H1 (cell line): ENCODE data around the gene HIVEP3. TPM values are rescaled to one million over a fixed set of nuclear protein-coding genes. Genes with fewer than 3 reads are reported as not detected.

Experiments
- CTCF ChIA-PET: fragments of 300-600 bp; sonication (Branson Sonifier 250); formaldehyde crosslinking; loops from one replicate; lab custom pipeline; 2021; ENCODE audit not compliant: partially characterized antibody; lab: Charles Lee
- POLR2A ChIA-PET: fragments of 300-600 bp; sonication (Branson Sonifier 250); formaldehyde crosslinking; loops from one replicate; lab custom pipeline; 2021; ENCODE audit warnings: inconsistent platforms; ENCODE audit not compliant: partially characterized antibody; lab: Charles Lee
- DNase-seq, 2 experiments: peaks; one replicate each; pipeline versions ENCODE4 v3.0.0 to v3.0.0-alpha.2; 2010 to 2022; ENCODE audit warnings: low spot score in 2 of 2, low read depth in 1 of 2, mixed read lengths in 1 of 2
- FAIRE-seq: peaks from 2 replicates; lab custom pipeline; 2011; peaks lifted over from hg19 to GRCh38; lab: Jason Lieb, UNC
- H2AFZ ChIP-seq: 2 replicates; pipeline ENCODE4 v1.8.1; 2012; ENCODE audit warnings: low read length, inconsistent platforms
- H2AK5ac ChIP-seq: 2 replicates; pipeline ENCODE4 v1.6.1; 2013; ENCODE audit warnings: low read depth, low read length
- H2BK120ac ChIP-seq: replicated peaks from 2 replicates; pipeline ENCODE3; 2013; ENCODE audit warnings: low read depth, low read length, inconsistent platforms
- H2BK12ac ChIP-seq: 2 replicates; pipeline ENCODE4 v1.6.1; 2013; ENCODE audit warnings: low read depth, low read length
- H2BK15ac ChIP-seq: 2 replicates; pipeline ENCODE4 v1.6.1; 2013; ENCODE audit warnings: low read length
- H2BK20ac ChIP-seq: 2 replicates; pipeline ENCODE4 v1.6.1; 2013; ENCODE audit warnings: low read length
- H2BK5ac ChIP-seq: 2 replicates; pipeline ENCODE4 v1.6.1; 2013; ENCODE audit warnings: low read depth, low read length
- H3K14ac ChIP-seq: 2 replicates; pipeline ENCODE4 v1.6.1; 2013; ENCODE audit warnings: inconsistent platforms; ENCODE audit not compliant: insufficient read length
- H3K18ac ChIP-seq: 2 replicates; pipeline ENCODE4 v1.6.1; 2013; ENCODE audit warnings: low read length; ENCODE audit errors: extremely low read depth
- H3K23ac ChIP-seq: 2 replicates; pipeline ENCODE4 v1.6.1; 2013; ENCODE audit warnings: inconsistent platforms; ENCODE audit not compliant: insufficient read length
- H3K23me2 ChIP-seq: 2 replicates; pipeline ENCODE4 v1.6.1; 2013; ENCODE audit warnings: low read depth, low read length
- H3K27ac ChIP-seq: 2 replicates; pipeline ENCODE4 v1.6.1; 2011; ENCODE audit warnings: low read depth, low read length, inconsistent platforms
- H3K27me3 ChIP-seq, 4 experiments: replicated peaks in 1 of 4; 1 replicate in 1 of 4; 2 replicates in 3 of 4; pipeline versions ENCODE4 v1.6.1 to v1.8.1; 2011 to 2013; ENCODE audit warnings: low read length in 3 of 4, mild to moderate bottlenecking in 3 of 4, inconsistent platforms in 2 of 4, mixed read lengths in 2 of 4, moderate library complexity in 1 of 4; ENCODE audit not compliant: control insufficient read depth in 3 of 4, insufficient read depth in 3 of 4; ENCODE audit errors: extremely low read depth in 1 of 4
- H3K36me3 ChIP-seq, 4 experiments: 2 replicates each; pipeline versions ENCODE4 v1.6.1 to v1.8.1; 2011 to 2013; ENCODE audit warnings: mild to moderate bottlenecking in 4 of 4, low read length in 3 of 4, moderate library complexity in 2 of 4, control low read depth in 1 of 4, inconsistent platforms in 1 of 4; ENCODE audit not compliant: insufficient read depth in 4 of 4, control insufficient read depth in 2 of 4
- H3K4ac ChIP-seq: replicated peaks from 2 replicates; pipeline ENCODE3; 2013; ENCODE audit warnings: low read length, low read depth, mixed read lengths, inconsistent platforms; ENCODE audit not compliant: insufficient read length
- H3K4me1 ChIP-seq, 4 experiments: replicated peaks in 1 of 4; 1 replicate in 1 of 4; 2 replicates in 3 of 4; pipeline versions ENCODE4 v1.6.1 to v1.8.1; 2011 to 2013; ENCODE audit warnings: low read length in 3 of 4, inconsistent platforms in 2 of 4, mixed read lengths in 1 of 4; ENCODE audit not compliant: insufficient read depth in 4 of 4, control insufficient read depth in 3 of 4
- H3K4me2 ChIP-seq, 2 experiments: 2 replicates each; pipeline versions ENCODE4 v1.6.1 to v1.8.1; 2011 to 2013; ENCODE audit warnings: low read depth in 2 of 2, low read length in 2 of 2, control low read depth in 1 of 2, inconsistent platforms in 1 of 2, mild to moderate bottlenecking in 1 of 2; ENCODE audit not compliant: insufficient read depth in 1 of 2
- H3K4me3 ChIP-seq, 4 experiments: fragments of 200-600, 300-600 bp in 1 of 4; sonication (generic), shearing (Covaris generic), sonication (Bioruptor Twin) in 1 of 4; 2 replicates each; pipeline versions ENCODE4 v1.5.1 to v1.8.1; 2011 to 2016; ENCODE audit warnings: low read length in 4 of 4, low read depth in 3 of 4, control low read depth in 2 of 4, inconsistent platforms in 2 of 4, mild to moderate bottlenecking in 2 of 4, mixed read lengths in 1 of 4, moderate library complexity in 1 of 4; ENCODE audit not compliant: insufficient read depth in 2 of 4; ENCODE audit errors: extremely low read depth in 1 of 4
- H3K56ac ChIP-seq: replicated peaks from 2 replicates; pipeline ENCODE3; 2013; ENCODE audit warnings: low read depth, mild to moderate bottlenecking, mixed read lengths, low read length, inconsistent platforms; ENCODE audit not compliant: insufficient read length
- H3K79me1 ChIP-seq: 2 replicates; pipeline ENCODE4 v1.6.1; 2013; ENCODE audit warnings: low read depth, low read length, control low read depth
- H3K79me2 ChIP-seq, 2 experiments: 2 replicates each; pipeline versions ENCODE4 v1.6.1 to v1.8.1; 2012 to 2013; ENCODE audit warnings: low read length in 2 of 2, mild to moderate bottlenecking in 2 of 2, inconsistent platforms in 1 of 2; ENCODE audit not compliant: insufficient read depth in 2 of 2, control insufficient read depth in 1 of 2
- H3K9ac ChIP-seq, 4 experiments: replicated peaks in 1 of 4; 1 replicate in 1 of 4; 2 replicates in 3 of 4; pipeline versions ENCODE4 v1.6.1 to v1.8.1; 2011 to 2013; ENCODE audit warnings: low read depth in 3 of 4, low read length in 3 of 4, control low read depth in 2 of 4, mild to moderate bottlenecking in 2 of 4, moderate library complexity in 2 of 4, inconsistent platforms in 1 of 4; ENCODE audit errors: extremely low read depth in 1 of 4
- H3K9me3 ChIP-seq, 2 experiments: 2 replicates each; pipeline versions ENCODE4 v1.6.1 to v1.8.1; 2012 to 2013; ENCODE audit warnings: mild to moderate bottlenecking in 2 of 2, moderate library complexity in 2 of 2, control low read depth in 1 of 2, inconsistent platforms in 1 of 2, low read depth in 1 of 2, low read length in 1 of 2, mixed read lengths in 1 of 2; ENCODE audit not compliant: insufficient read depth in 2 of 2
- H4K20me1 ChIP-seq, 2 experiments: replicated peaks in 1 of 2; 2 replicates each; pipeline versions ENCODE3 to v1.8.1; 2011 to 2013; ENCODE audit warnings: inconsistent platforms in 2 of 2, low read length in 2 of 2, mild to moderate bottlenecking in 1 of 2; ENCODE audit not compliant: insufficient read depth in 2 of 2, control insufficient read depth in 1 of 2
- H4K5ac ChIP-seq: 2 replicates; pipeline ENCODE4 v1.6.1; 2013; ENCODE audit warnings: low read length, low read depth, mixed read lengths, inconsistent platforms; ENCODE audit not compliant: insufficient read length
- H4K8ac ChIP-seq: 2 replicates; pipeline ENCODE4 v1.8.0; 2013; ENCODE audit warnings: mild to moderate bottlenecking, moderate library complexity, low read length, inconsistent platforms; ENCODE audit not compliant: insufficient read depth; ENCODE audit errors: extremely low read depth
- H4K91ac ChIP-seq: replicated peaks from 2 replicates; pipeline ENCODE3; 2013; ENCODE audit warnings: low read length, mixed read lengths, inconsistent platforms; ENCODE audit not compliant: insufficient read length
- CBX8 ChIP-seq: fragments of 300-800, 300-1000 bp; sonication (generic); IDR thresholded peaks from 2 replicates; pipeline ENCODE4 v1.7.1; 2016; ENCODE audit warnings: low read depth, low read length, borderline replicate concordance
- HDAC2 ChIP-seq, 2 experiments: fragments of 300-600 bp in 1 of 2; sonication (generic) in 1 of 2; IDR thresholded peaks; 2 replicates each; pipeline ENCODE4 v1.6.1; 2011 to 2012; ENCODE audit warnings: low read depth in 2 of 2, low read length in 2 of 2, mild to moderate bottlenecking in 2 of 2, moderate library complexity in 2 of 2, borderline replicate concordance in 1 of 2, inconsistent platforms in 1 of 2
- KDM5A ChIP-seq: fragments of 200-600 bp; IDR thresholded peaks from 2 replicates; pipeline ENCODE4 v1.7.1; 2012; ENCODE audit warnings: mild to moderate bottlenecking, low read length, inconsistent platforms, mixed read lengths
- WGBS, 2 experiments: shearing (Covaris generic) in 1 of 2; methylation state at CpG; one replicate each; pipeline versions ENCODE4 v1.1.6 to v1.1.7; 2013 to 2015; ENCODE audit warnings: low lambda C conversion rate in 2 of 2, mixed read lengths in 2 of 2, inconsistent platforms in 1 of 2, low coverage in 1 of 2, missing lambda C conversion rate in 1 of 2; ENCODE audit not compliant: insufficient replicate concordance in 2 of 2, insufficient coverage in 1 of 2, insufficient read length in 1 of 2; ENCODE audit errors: extremely low coverage in 1 of 2, missing lambda C conversion rate in 1 of 2; 5-methylcytosine and 5-hydroxymethylcytosine counted together
- polyA plus RNA-seq, 7 experiments: library from polyadenylated mRNA; depleted of rRNA in 3 of 7; stranded (reverse) in 5 of 7; unstranded in 2 of 7; fragments of >200 nt in 5 of 7; fragments of 200-250 nt in 2 of 7; gene quantifications; 1 replicate in 5 of 7; 2 replicates in 1 of 7; 4 replicates in 1 of 7; pipeline versions ENCODE4 v1.2.1 to v1.2.3, GENCODE V29; 2011 to 2013; ENCODE audit warnings: missing spikeins in 2 of 7, mixed read lengths in 2 of 7
- total RNA-seq: library from RNA; stranded (reverse); fragmentation: NEBNext Ultra II Directional; extraction: Animal tissue kit (Norgen Biotek cat#: 25700); gene quantifications from 2 replicates; pipeline ENCODE4 v1.2.1, GENCODE V29; 2021

Gene HIVEP3
- total and polyA plus RNA-seq, 2 of the 8 experiments (the other 6 are each of a cell fraction or from before 2014, with no cell fraction given), result 0.24 to 0.69 TPM

DNA sequence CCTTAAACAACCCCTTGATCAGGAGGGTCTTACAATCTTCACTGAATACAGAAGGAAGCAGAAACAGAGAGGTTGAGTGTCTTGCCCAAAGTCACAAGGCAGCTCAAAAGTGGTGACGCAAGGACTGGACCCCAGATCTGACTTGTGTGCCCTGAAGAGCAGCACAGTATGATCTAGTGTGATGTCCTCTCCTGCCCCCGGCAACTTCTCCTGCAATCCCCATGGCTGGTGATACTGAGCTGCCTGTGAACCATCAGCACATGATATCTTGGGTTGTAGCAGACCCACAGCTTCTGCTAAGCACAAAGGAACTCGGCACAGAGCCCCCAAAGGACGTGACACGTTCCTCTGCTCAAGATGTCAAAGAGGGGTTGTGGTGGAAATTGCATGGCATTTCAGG, 383.0 kb downstream of the HIVEP3 start:
- Histone ChIP-seq H4K20me1 (no peaks in the 10 kb centered on the region), H3K79me2 (no peaks in the 10 kb centered on the region), H2BK20ac (no peak overlapping the region), H3K23ac (no peak overlapping the region), H4K91ac (no peak overlapping the region), H3K9ac (no peak overlapping the region), H2BK5ac (no peak overlapping the region), H2BK12ac (no peak overlapping the region), H3K27me3 (no peaks in the 10 kb centered on the region), H4K8ac (no peak overlapping the region), H2AK5ac (no peak overlapping the region), H2BK120ac (no peak overlapping the region), H3K79me1 (no peaks in the 10 kb centered on the region), H3K56ac (no peak overlapping the region), H3K4ac (no peak overlapping the region), H3K36me3 (no peaks in the 10 kb centered on the region), H2AFZ (no peak overlapping the region), H3K27ac (no peak overlapping the region)
- FAIRE-seq (no peak), DNase-seq (no peak)
- WGBS, 2 experiments, result 77% methylated on average over 5 of the region's 5 CpGs; no CpG with 5 or more reads in 1 of the 2 experiments
- POLR2A ChIA-PET, result no interaction called here
- TF ChIP-seq HDAC2 (IDR thresholded peaks at IDR 0.05; ENCODE audit: borderline replicate concordance in 1 of 2, low read depth in 2 of 2, low read length in 2 of 2) (no peak), CBX8 (no peak), KDM5A (no peak)
- TF ChIP-seq, all 59 proteins: peak for 0
- Histone ChIP-seq H3K4me2 (no peak overlapping the region), H3K18ac (no peak overlapping the region), H3K23me2 (no peaks in the 10 kb centered on the region), H4K5ac (no peak overlapping the region), H3K9me3 (peaks cover 2% of the 10 kb centered on the region in 2 experiments; a peak in 2 of 4 replicates), H3K14ac (no peak overlapping the region), H3K4me3 (no peak overlapping the region), H2BK15ac (no peak overlapping the region), H3K4me1 (no peaks in the 10 kb centered on the region)
- CTCF ChIA-PET, result interaction anchor here (0.6 to 4.0 kb wide), 3 partner anchors 13 to 363 kb away, joined by 3 to 17 read pairs (median 6); no protein-coding TSS in a partner anchor
